ENCODE data around the gene THBS2. TPM values are rescaled to one million over a fixed set of nuclear protein-coding genes. Genes with fewer than 3 reads are reported as not detected.

THBS2 gene
- total and polyA plus RNA-seq, 10 of the 15 experiments (the other 5 are each of a cell fraction or from before 2014, with no cell fraction given): 0.07 to 0.10 TPM; not detected in 8

GRCh38 chr6:169291646-169292337, 38.1 kb upstream of the THBS2 start:
- ChIA-PET CTCF (no interaction called here), SMC1A (ENCODE audit: uncharacterized antibody, unreplicated experiment) (no interaction called here), POLR2A (no interaction called here), RAD21 (ENCODE audit: unreplicated experiment) (no interaction called here)
- FAIRE-seq: no peak
- in situ Hi-C loops (cut with MboI): no loop called here
- H3K4me1 ChIP-seq (ENCODE audit: control insufficient read depth, insufficient read depth, low read length): no peaks in the 10 kb centered on the region
- H4K20me1 ChIP-seq (ENCODE audit: control insufficient read depth, insufficient read depth): no peaks in the 10 kb centered on the region
- no peak for DNase-seq (ENCODE audit: low read depth, low spot score)
- H3K27me3 ChIP-seq (replicated peaks in 1 of 2; ENCODE audit: control insufficient read depth in 2 of 2, insufficient read depth in 2 of 2, low read length in 1 of 2): no peaks in the 10 kb centered on the region
- WGBS (ENCODE audit: insufficient coverage, insufficient replicate concordance, low lambda C conversion rate, missing lambda C conversion rate): 15% methylated on average over 14 of the region's 14 CpGs
- TF ChIP-seq EZH2 (IDR thresholded peaks at IDR 0.05; ENCODE audit: borderline replicate concordance, control insufficient read depth, low read depth, low read length): no peak
- no peak for TF ChIP-seq MXI1 (IDR thresholded peaks at IDR 0.05; ENCODE audit: low read depth, low read length)
- TF ChIP-seq MAX (IDR thresholded peaks at IDR 0.05; ENCODE audit: low read depth, low read length): no peak
- intact Hi-C loops (cut with micrococcal nuclease; ENCODE audit: unreplicated experiment): no loop called here
- H2AFZ ChIP-seq (ENCODE audit: control insufficient read depth, low read depth, low read length): no peak overlapping the region
- ATAC-seq: no peak
- H3K4me2 ChIP-seq (ENCODE audit: control insufficient read depth, insufficient read depth): no peak overlapping the region
- no TSS peak for BruUV-seq (replicated peaks)
- H3K79me2 ChIP-seq (ENCODE audit: control insufficient read depth, insufficient read depth, low read length): no peaks in the 10 kb centered on the region
- no peak overlapping the region for H3K9ac ChIP-seq (ENCODE audit: control insufficient read depth, insufficient read depth, low read length)
- H3K9me3 ChIP-seq (replicated peaks; ENCODE audit: control insufficient read depth, insufficient read depth, low read length): no peaks in the 10 kb centered on the region
- H3K4me3 ChIP-seq: no peak overlapping the region
- no peaks in the 10 kb centered on the region for H3K36me3 ChIP-seq (ENCODE audit: control insufficient read depth in 2 of 2, insufficient read depth in 2 of 2, low read length in 1 of 2)
- no peak overlapping the region for H3K27ac ChIP-seq (ENCODE audit: control insufficient read depth, insufficient read depth)

DNA sequence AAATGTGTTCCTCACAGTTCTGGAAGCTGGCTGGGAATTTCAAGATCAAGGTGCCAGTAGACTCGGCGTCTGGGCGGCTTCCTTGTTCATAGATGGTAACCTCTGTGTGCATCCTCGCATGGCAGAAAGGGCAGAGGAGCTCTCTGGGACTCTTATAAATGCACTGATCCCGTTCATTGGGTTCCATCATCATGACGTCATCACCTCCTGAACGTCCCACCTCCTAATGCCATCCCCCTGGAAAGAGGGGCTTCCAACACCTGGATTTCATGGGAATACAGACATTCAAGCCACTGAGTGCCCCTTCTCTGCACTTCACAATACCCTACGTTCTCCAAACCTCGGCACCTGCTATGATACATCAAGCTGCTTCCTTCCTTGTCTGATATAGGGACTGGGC, 37.5 kb upstream of the THBS2 start:
- FAIRE-seq (no peak), ATAC-seq (no peak), DNase-seq (ENCODE audit: low read depth, low spot score) (no peak)
- CTCF ChIA-PET: no interaction called here
- Histone ChIP-seq H3K4me3 (no peak overlapping the region), H3K36me3 (ENCODE audit: control insufficient read depth in 2 of 2, insufficient read depth in 2 of 2, low read length in 1 of 2) (no peaks in the 10 kb centered on the region), H2AFZ (ENCODE audit: control insufficient read depth, low read depth, low read length) (no peak overlapping the region), H3K4me2 (ENCODE audit: control insufficient read depth, insufficient read depth) (no peak overlapping the region), H3K9me3 (replicated peaks; ENCODE audit: control insufficient read depth, insufficient read depth, low read length) (no peaks in the 10 kb centered on the region), H3K27ac (ENCODE audit: control insufficient read depth, insufficient read depth) (no peak overlapping the region), H3K79me2 (ENCODE audit: control insufficient read depth, insufficient read depth, low read length) (no peaks in the 10 kb centered on the region), H4K20me1 (ENCODE audit: control insufficient read depth, insufficient read depth) (no peaks in the 10 kb centered on the region), H3K9ac (ENCODE audit: control insufficient read depth, insufficient read depth, low read length) (no peak overlapping the region), H3K27me3 (replicated peaks in 1 of 2; ENCODE audit: control insufficient read depth in 2 of 2, insufficient read depth in 2 of 2, low read length in 1 of 2) (no peaks in the 10 kb centered on the region), H3K4me1 (ENCODE audit: control insufficient read depth, insufficient read depth, low read length) (no peaks in the 10 kb centered on the region)
- no TSS peak for BruUV-seq (replicated peaks)
- SMC1A ChIA-PET (ENCODE audit: uncharacterized antibody, unreplicated experiment): no interaction called here
- POLR2A ChIA-PET: no interaction called here
- WGBS (ENCODE audit: insufficient coverage, insufficient replicate concordance, low lambda C conversion rate, missing lambda C conversion rate): 25% methylated on average over 9 of the region's 9 CpGs
- in situ Hi-C loops (cut with MboI): no loop called here
- RAD21 ChIA-PET (ENCODE audit: unreplicated experiment): no interaction called here
- TF ChIP-seq CEBPB (IDR thresholded peaks at IDR 0.05; ENCODE audit: borderline replicate concordance in 1 of 2, low read depth in 2 of 2, low read length in 2 of 2) (no peak), RB1 (IDR thresholded peaks at IDR 0.05; ENCODE audit: borderline replicate concordance) (no peak), SMC3 (IDR thresholded peaks at IDR 0.05; ENCODE audit: borderline replicate concordance, low read length) (no peak), NRF1 (conservative IDR thresholded peaks at IDR 0.05; ENCODE audit: low read depth, low read length) (no peak), KDM1A (IDR thresholded peaks at IDR 0.05; ENCODE audit: borderline replicate concordance) (no peak), IRF3 (IDR thresholded peaks at IDR 0.05) (no peak), LARP7 (IDR thresholded peaks at IDR 0.05) (no peak), EGR1 (IDR thresholded peaks at IDR 0.05; ENCODE audit: borderline replicate concordance in 1 of 2, low read depth in 2 of 2, low read length in 2 of 2) (no peak), CREB1 (IDR thresholded peaks at IDR 0.05; ENCODE audit: low read depth) (no peak)
- TF ChIP-seq, protein P1, sequence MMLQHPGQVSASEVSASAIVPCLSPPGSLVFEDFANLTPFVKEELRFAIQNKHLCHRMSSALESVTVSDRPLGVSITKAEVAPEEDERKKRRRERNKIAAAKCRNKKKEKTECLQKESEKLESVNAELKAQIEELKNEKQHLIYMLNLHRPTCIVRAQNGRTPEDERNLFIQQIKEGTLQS (IDR thresholded peaks at IDR 0.05; ENCODE audit: borderline replicate concordance, extremely low read depth, low read depth, low read length): no peak
- intact Hi-C loops (cut with micrococcal nuclease; ENCODE audit: unreplicated experiment): no loop called here

All from GM12878 (cell line).